ENCODE measurements around the gene MCTP1.

DNA sequence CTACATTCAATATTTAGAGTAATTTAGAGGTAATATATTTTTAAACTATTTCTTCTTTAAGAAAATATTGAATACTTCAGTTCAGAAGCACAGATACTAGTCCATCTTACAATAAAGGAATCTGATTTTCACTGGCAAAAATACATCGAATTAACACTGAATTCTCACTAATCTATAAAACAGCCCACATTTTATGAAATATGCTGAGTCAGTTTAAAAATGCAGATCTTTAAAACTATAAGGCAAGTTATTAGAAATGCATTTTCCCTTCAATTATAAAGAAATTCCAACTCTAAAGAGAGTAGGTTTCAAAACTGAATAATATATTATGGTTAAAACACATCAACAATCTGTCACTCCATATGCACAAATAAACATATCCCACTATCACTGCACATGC is 433.9 kb downstream of the MCTP1 start:
- no peak for TF ChIP-seq FOXA1 (IDR thresholded peaks at IDR 0.05)
- no peak for TF ChIP-seq TARDBP (IDR thresholded peaks at IDR 0.05)
- no peak for TF ChIP-seq CTBP1 (IDR thresholded peaks at IDR 0.05; ENCODE audit: borderline replicate concordance)
- no peak for TF ChIP-seq BHLHE40 (IDR thresholded peaks at IDR 0.05; ENCODE audit: borderline replicate concordance)
- no peak for TF ChIP-seq SP1 (IDR thresholded peaks at IDR 0.05)
- TF ChIP-seq FOXM1 (IDR thresholded peaks at IDR 0.05; ENCODE audit: borderline replicate concordance), result no peak
- no peak for TF ChIP-seq NFRKB (IDR thresholded peaks at IDR 0.05)
- TF ChIP-seq ELF4 (IDR thresholded peaks at IDR 0.05), result no peak
- TF ChIP-seq FOXK2 (IDR thresholded peaks at IDR 0.05), result no peak
- TF ChIP-seq L3MBTL2 (conservative IDR thresholded peaks at IDR 0.05), result no peak
